HG02870 (cell line): ENCODE data around the gene TENM4.

ENCODE experiments used
- ATAC-seq: cut with Tn5 transposase; IDR thresholded peaks from one replicate; pipeline ENCODE4 v1.9.1; 2021; ENCODE audit warnings: mild to moderate bottlenecking, moderate library complexity; ENCODE audit not compliant: unreplicated experiment

The TENM4 gene

GRCh38 chr11:79421820-79422219 lies 19.0 kb downstream of the TENM4 start:
- ATAC-seq = no peak

- no peak for ATAC-seq
These were observed 21.7 kb downstream of the TENM4 start for GRCh38 chr11:79419120-79419519.

- no peak for ATAC-seq
These were observed 22.6 kb downstream of the TENM4 start for GRCh38 chr11:79418241-79418640.

GRCh38 chr11:79417069-79417920 lies 23.5 kb downstream of the TENM4 start:
- ATAC-seq = no peak

- ATAC-seq = no peak
These were observed 24.9 kb downstream of the TENM4 start for GRCh38 chr11:79415912-79416311.

- no peak for ATAC-seq
These were observed 25.4 kb downstream of the TENM4 start for GRCh38 chr11:79415411-79415810.

- no peak for ATAC-seq
These were observed 26.0 kb downstream of the TENM4 start for GRCh38 chr11:79414644-79415317.

GRCh38 chr11:79414041-79414440 lies 26.8 kb downstream of the TENM4 start:
- no peak for ATAC-seq

GRCh38 chr11:79413268-79413667 lies 27.6 kb downstream of the TENM4 start:
- ATAC-seq = no peak

GRCh38 chr11:79412761-79413160 lies 28.1 kb downstream of the TENM4 start:
- ATAC-seq = peak; percentile 64

GRCh38 chr11:79409330-79409729 lies 31.5 kb downstream of the TENM4 start:
- ATAC-seq = no peak

GRCh38 chr11:79406376-79406775 lies 34.5 kb downstream of the TENM4 start:
- peak; percentile 97 for ATAC-seq

GRCh38 chr11:79404806-79405205 lies 36.0 kb downstream of the TENM4 start:
- ATAC-seq = no peak

- no peak for ATAC-seq
These were observed 36.5 kb downstream of the TENM4 start for GRCh38 chr11:79404325-79404724.

- no peak for ATAC-seq
These were observed 37.0 kb downstream of the TENM4 start for GRCh38 chr11:79403839-79404238.

GRCh38 chr11:79402912-79403311 lies 37.9 kb downstream of the TENM4 start:
- ATAC-seq = no peak

- peak; percentile 75 for ATAC-seq
These were observed 40.0 kb downstream of the TENM4 start for GRCh38 chr11:79400717-79401330.

GRCh38 chr11:79400206-79400605 lies 40.6 kb downstream of the TENM4 start:
- no peak for ATAC-seq

GRCh38 chr11:79397252-79397651 lies 43.6 kb downstream of the TENM4 start:
- ATAC-seq = no peak

- ATAC-seq = no peak
These were observed 44.2 kb downstream of the TENM4 start for GRCh38 chr11:79396674-79397073.

GRCh38 chr11:79396001-79396400 lies 44.8 kb downstream of the TENM4 start:
- ATAC-seq = no peak
